ENCODE measurements around the gene MRGPRF. TPM values are rescaled to one million over a fixed set of nuclear protein-coding genes. Genes with fewer than 3 reads are reported as not detected.

Gene MRGPRF
- 1 to 10 TPM; 1.8 to 6.7 (median 4.7) TPM for total RNA-seq

GRCh38 chr11:69013009-69013951, at the start of gene MRGPRF:
TSS of gene MRGPRF (minus strand) at chr11:69013246. CDS start at chr11:69009901, 3,345 bp downstream.
- Histone ChIP-seq H3K27me3 (peaks cover 36 to 57% (median 39%) of the 10 kb centered on the region in 3 donors), H3K27ac (peak within 1 kb of the TSS; percentile 73 to 77 (median 76))
- intact Hi-C loops (cut with DNase I; ENCODE audit: low total_unique reads): no loop called here

GRCh38 chr11:69062169-69062855, 49.3 kb upstream of the MRGPRF start:
- DNase-seq (no peak), ATAC-seq (no peak)
- no peaks in the 10 kb centered on the region for H3K9me3 ChIP-seq
- no peaks in the 10 kb centered on the region for H3K4me1 ChIP-seq
- in situ Hi-C loops (cut with MboI; ENCODE audit: low sequenced_read_pairs in 4 of 4) (no loop called here), intact Hi-C loops (cut with DNase I; ENCODE audit: low total_unique reads) (no loop called here)
- H3K36me3 ChIP-seq: peaks cover 0 to 14% of the 10 kb centered on the region in 2 donors
- no peak overlapping the region for H3K4me3 ChIP-seq
- H3K27ac ChIP-seq: no peak overlapping the region
- TF ChIP-seq POLR2A (IDR thresholded peaks at IDR 0.05): no peak
- TF ChIP-seq CTCF (IDR thresholded peaks at IDR 0.05 in 4 of 5, conservative IDR thresholded peaks at IDR 0.05 in 1 of 5): no peak
- no peaks in the 10 kb centered on the region for H3K27me3 ChIP-seq

More at GRCh38 chr11:69013009-69013951, at the start of gene MRGPRF:
- Histone ChIP-seq H3K9me3 (no peaks in the 10 kb centered on the region), H3K4me3 (peak within 1 kb of the TSS; percentile 44 to 49 (median 46)), H3K36me3 (no peaks in the 10 kb centered on the region), H3K4me1 (no peaks in the 10 kb centered on the region)
- in situ Hi-C loops (cut with MboI; ENCODE audit: low sequenced_read_pairs in 4 of 4): no loop called here
- peak; percentile 63 to 79 for DNase-seq
- peak; percentile 45 to 51 for ATAC-seq
- TF ChIP-seq POLR2A (IDR thresholded peaks at IDR 0.05) (peak; percentile 9 to 38), CTCF (IDR thresholded peaks at IDR 0.05 in 4 of 5, conservative IDR thresholded peaks at IDR 0.05 in 1 of 5) (peak in 3 of 5 experiments; percentile 13 to 27 (median 26))

- H3K27ac ChIP-seq: no peak overlapping the region
- no peaks in the 10 kb centered on the region for H3K4me1 ChIP-seq
- ATAC-seq (no peak), DNase-seq (no peak)
- no peaks in the 10 kb centered on the region for H3K9me3 ChIP-seq
- H3K4me3 ChIP-seq: no peak overlapping the region
- TF ChIP-seq CTCF (IDR thresholded peaks at IDR 0.05 in 4 of 5, conservative IDR thresholded peaks at IDR 0.05 in 1 of 5) (no peak), POLR2A (IDR thresholded peaks at IDR 0.05) (no peak)
- H3K27me3 ChIP-seq: no peaks in the 10 kb centered on the region
- in situ Hi-C loops (cut with MboI; ENCODE audit: low sequenced_read_pairs in 4 of 4): no loop called here
- intact Hi-C loops (cut with DNase I; ENCODE audit: low total_unique reads): no loop called here
- H3K36me3 ChIP-seq: peaks cover 0 to 14% of the 10 kb centered on the region in 2 donors
Measured at GRCh38 chr11:69061713-69062053, 48.6 kb upstream of the MRGPRF start.

- DNase-seq (no peak), ATAC-seq (no peak)
- Histone ChIP-seq H3K4me3 (no peak overlapping the region), H3K4me1 (no peaks in the 10 kb centered on the region), H3K9me3 (no peaks in the 10 kb centered on the region), H3K27ac (no peak overlapping the region), H3K27me3 (no peaks in the 10 kb centered on the region), H3K36me3 (peaks cover 0 to 14% of the 10 kb centered on the region in 2 donors)
- TF ChIP-seq POLR2A (IDR thresholded peaks at IDR 0.05): no peak
- TF ChIP-seq CTCF (IDR thresholded peaks at IDR 0.05 in 4 of 5, conservative IDR thresholded peaks at IDR 0.05 in 1 of 5): no peak
- intact Hi-C loops (cut with DNase I; ENCODE audit: low total_unique reads): no loop called here
- in situ Hi-C loops (cut with MboI; ENCODE audit: low sequenced_read_pairs in 4 of 4): no loop called here
Measured at GRCh38 chr11:69060806-69061712, 48.0 kb upstream of the MRGPRF start.

Measured in gastrocnemius medialis (tissue), 4 donors.